Stimulated activated CD4-positive, alpha-beta T cell treated with anti-CD3 and anti-CD28 coated beads, Interleukin-15, amount 100 ng/mL, for 48 hours (primary cell): ENCODE results near the gene C16orf78.

Source experiments
- DNase-seq, 2 donors: peaks; one replicate each; pipeline ENCODE4 v3.0.0-alpha.2; 2020; ENCODE audit warnings: low read depth in 2 of 2

C16orf78 gene, protein sequence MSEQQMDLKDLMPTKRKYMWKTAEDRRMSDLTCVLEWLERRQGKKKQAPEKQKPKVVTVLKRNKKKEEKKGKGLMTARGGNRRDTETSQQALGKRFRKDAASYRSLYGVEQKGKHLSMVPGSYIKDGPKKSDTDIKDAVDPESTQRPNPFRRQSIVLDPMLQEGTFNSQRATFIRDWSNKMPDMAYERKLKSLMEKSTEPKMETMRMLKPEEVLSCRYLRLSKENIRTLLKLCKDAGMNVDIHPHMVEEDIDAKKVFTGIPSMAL

DNA sequence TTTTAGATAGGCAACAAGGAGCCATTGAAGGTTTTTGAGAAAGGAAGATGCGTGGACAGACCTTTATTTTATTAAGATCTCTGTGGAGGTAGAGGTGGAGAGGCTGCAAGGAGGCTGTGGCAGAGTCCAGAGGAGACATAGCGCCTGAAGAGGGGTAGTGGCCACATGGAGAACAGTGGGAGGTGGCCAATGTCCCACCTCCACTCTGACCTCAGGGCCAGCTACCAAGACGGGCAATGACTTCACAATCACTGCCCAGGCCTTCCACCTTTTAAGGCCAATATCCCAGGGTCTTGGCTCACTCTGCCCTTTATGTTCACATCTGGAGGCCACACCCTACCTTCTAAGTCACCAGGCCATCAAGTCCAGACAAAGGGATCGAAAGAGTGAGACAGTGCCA, at the start of gene C16orf78:
Gene C16orf78, plus strand, starts transcription at position 301 of the 400 bp plus-strand sequence. CDS start 136 bp downstream, outside the sequence.
- DNase-seq: no peak

DNA sequence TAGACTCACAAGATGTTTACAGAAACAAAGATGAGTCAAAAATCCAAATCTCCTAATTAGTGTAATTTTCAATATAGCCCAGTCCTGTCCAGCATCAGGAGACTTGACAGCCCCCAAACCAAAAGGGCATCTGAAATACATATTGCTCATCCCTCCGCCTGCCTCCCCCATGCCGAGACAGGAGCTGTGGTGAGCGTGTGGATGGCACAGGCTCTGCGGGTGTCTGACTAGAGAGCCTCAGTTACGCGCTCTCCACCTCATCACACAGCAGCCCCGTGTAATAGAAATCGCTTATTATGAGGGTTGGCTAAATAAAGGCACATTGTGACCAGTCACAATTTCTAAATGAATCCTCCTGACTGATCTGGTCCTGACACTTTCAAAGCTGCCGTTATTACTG, 48.9 kb upstream of the C16orf78 start:
- DNase-seq: no peak

DNA sequence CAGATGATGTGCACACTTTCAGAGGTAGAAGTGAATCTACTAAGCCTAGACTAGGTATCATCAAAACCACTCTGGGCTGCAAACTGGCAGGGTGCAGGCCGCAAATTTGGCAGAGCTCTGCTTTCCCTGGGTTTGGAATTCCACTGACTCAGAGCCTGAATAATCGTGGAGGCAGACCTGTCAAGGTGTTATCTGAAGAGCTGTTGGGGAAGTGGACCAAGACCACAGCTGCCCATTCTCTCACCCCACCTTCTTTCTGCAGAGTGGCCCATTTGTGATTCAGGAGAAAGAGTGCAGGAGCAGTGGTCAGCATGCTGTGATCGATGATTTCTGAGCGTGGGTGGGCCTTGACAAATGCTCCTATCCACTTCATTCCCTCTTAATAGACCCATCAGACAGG, 46.1 kb upstream of the C16orf78 start:
- no peak for DNase-seq

DNA sequence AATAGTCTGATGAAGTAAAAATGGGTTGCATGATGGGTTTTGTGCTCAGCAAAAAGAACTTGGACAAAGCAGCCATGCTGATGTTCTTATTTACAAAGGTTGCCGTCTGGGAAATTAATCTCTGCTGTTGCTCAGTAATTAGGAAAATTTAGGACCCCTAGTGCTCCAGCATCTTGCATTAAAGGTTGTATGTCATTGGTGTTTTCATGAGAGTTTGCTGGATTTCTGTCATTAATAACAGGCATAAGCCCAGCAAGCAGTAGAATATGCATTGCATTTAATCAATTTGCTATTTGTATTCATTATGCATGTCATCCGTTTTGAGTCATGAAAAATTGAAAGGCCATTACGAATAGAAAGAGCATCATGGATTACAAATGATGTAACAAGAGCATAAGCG, 45.3 kb upstream of the C16orf78 start:
- DNase-seq: no peak

DNA sequence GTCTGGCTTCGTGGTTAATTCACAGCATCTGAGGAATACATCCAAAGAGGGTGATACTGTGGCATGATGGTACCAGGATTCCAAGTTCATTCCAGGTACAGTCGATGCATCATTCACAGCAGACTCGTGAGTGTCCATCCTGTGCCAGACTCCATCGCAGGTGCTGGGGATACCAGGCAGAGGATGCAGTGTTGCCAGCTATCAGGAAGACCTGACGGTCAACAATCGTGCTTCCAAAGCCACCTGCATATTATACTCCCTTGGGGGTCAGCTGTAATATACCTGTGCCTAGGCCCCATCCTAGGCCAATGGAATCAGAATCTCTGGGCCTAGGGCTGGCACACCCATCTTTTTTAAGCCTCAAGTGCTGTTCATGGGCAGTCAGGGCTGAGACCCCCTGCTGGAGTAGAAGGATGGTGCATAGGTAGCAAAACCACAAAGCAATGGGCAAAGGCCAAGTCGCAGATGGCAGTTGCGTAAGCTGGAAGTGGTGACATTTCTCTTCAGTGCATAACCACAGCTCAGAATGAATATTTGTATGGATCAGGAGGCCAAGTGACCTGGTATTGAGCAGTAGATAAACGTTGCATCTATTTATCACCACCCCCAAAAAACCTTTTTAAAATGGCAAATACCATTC, 42.9 kb upstream of the C16orf78 start:
- DNase-seq: no peak

DNA sequence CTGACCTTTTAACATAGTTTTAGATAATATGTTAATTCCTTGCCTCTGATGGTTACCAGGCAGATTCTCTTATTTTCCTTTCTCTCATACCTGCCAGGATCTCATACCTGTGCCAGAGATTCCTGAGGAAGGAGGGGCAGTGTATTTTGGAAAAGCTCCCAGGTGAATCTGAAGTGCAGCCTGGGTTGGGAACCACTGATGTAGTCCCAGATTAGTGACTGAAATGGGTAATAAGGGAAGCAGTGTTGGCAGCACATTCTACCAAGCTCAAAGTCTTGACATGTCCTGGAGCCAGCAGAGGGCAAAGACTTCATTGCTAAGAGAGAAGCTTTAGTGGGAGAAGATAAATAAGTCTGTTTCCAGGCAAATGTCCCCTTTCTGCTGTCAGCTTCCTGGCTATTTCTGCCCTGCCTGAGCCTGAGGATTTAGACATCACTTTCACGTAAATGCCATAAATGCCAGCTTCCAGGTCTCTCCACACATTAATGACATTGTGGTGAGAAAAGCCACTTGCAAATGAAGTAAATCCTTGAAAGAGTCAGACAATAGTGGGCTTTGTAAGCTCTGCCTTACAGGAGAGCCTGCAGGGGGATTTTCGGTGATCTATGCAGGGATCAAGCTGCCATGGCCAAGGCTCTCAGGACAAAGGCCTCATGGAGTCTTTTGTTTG, 40.9 kb upstream of the C16orf78 start:
- DNase-seq: no peak

DNA sequence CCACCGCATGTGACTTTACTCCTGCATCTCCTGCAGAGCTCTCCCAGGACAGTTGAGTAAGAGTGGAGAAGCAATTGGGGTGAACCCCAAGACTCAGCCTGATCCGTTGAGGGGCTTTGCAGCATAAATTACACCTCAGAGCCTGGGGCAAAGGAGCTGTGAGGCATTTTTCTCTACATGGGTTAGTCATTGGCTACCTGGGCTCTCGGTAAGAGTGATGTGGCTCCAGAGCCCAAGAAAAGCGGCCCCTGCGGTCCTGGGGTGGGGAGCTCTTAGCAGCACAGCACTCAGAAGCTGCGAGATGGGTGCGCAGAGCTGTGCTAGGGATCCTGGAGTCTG, 40.4 kb upstream of the C16orf78 start:
- DNase-seq: no peak

DNA sequence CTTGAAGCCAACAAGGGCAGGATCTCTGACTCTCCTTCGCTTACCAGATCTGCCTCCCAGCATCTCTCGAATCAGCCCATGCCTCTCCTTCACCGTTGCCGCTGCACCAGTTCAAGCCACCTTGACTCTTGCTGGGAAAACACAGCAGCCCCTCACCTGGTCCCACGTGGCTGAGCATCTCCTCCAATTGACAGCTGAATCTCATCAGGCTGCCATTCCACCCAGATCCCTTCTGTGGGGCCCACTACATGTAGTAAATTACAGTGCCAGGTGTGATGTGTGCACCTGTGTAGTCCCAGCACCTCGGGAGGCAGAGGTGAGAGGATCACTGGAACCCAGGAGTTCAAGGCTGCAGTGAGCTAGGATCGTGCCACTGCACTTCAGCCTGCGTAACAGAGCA, 37.8 kb upstream of the C16orf78 start:
- no peak for DNase-seq

DNA sequence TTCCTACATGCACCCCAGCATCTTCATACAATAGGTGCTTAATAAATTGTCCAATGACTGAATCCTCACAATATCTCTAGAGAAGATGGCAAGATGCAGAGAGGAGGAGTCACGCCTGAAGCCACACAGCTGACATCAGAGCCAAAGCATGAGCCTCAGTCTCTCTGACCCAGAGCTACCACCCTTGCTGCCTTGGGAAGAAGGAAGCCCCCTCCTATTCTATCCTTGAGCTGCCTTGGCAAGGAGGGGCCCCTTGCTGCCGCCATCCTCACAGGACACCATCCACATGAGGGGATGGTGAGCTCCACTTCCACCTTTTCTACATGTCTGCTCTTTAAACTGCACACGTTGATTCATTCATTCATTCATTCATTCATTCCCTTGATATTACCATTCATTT, 37.0 kb upstream of the C16orf78 start:
- DNase-seq: no peak

DNA sequence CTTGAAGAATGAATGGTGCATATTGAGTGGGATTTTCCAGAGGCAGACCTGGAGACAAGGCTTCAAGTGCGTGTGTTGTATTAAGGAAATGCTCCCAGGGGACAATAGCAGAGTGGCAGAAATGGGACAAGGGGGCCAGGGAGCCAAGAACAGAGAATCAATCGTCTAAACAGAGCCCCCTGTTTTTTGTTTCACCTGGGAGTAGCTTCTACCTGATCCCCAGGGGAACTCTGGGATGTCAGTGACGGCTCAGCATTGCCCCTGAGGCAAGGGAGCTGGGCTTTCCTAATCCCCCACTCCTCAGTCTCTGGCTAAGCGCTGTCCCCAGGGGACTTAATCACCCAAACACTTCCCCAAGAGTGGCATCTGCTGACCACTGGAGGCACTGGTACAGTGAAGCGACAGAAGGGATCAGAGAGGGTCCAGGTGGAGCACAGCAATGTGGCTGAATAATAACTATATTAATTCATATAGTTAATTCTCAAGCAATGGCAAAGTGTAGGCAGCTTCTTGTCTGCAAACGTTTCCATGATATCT, 35.7 kb upstream of the C16orf78 start:
- no peak for DNase-seq

DNA sequence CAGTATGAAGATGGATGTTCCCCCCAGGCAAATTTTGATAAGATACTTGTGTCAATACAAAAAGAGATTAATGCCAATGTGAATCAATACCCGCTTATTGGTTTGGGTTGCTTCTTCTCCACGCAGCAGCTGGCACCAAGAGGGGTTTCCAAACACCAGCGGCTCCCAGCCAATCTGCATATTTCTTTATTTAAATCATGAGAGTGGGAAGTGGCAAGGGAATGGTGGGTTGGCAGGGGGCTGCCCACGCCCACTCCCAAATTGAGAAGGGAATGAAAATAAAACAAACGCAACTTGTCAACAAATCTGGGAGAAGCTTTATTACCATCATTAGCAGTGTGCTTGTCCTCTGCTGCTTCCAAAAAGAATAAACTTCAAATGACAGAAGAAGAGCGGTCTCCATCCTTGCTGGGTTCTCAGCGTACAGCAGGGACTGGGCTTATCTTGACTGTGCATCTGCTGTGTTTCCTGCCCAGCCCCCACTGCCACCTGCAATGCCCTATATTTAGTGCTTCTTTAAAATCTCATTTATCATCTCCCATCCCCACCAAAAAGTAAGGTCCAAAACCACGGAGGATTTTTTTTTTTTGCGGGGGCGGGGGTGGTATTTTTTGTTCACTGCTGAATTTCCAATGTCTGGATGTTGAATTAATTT, 34.9 kb upstream of the C16orf78 start:
- no peak for DNase-seq

DNA sequence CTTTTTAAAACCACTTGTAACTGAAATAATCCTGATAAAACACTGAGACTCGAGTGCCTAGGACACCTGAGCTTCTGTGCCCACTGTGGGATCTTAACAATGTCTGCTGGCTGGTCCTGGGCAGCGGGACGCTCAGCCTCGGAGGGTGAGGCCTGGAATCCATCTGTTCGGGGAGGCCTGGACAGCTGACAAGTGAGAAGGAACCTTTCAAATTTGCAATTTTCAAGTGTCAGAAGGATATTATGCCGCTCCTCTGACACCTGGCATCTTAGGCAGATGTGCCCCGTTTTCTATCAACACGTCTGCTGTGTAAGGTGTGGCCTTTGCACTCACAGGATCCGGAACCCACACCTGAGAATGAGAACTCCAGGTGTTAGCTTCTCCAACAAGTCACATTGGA, 33.1 kb upstream of the C16orf78 start:
- DNase-seq: no peak

DNA sequence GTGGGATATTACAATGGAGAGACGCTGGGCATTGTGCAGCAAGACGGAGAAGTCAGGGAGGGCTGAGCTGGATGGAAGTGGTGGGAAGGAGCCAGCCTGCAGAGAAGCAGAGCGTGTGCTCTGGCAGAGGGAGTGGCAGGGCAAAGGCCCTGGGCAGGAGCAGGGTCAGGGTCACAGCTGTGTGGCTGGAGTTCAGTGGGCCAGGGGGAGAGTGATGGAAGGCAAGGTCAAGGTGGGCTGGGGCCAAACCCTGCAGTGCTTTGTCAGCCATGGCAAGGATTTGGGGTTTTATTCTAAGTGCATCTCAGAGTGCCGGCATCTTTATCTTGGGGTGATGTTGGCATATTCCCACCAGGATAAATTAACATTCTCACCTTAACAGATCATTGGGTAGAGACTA, 31.9 kb upstream of the C16orf78 start:
- no peak for DNase-seq

DNA sequence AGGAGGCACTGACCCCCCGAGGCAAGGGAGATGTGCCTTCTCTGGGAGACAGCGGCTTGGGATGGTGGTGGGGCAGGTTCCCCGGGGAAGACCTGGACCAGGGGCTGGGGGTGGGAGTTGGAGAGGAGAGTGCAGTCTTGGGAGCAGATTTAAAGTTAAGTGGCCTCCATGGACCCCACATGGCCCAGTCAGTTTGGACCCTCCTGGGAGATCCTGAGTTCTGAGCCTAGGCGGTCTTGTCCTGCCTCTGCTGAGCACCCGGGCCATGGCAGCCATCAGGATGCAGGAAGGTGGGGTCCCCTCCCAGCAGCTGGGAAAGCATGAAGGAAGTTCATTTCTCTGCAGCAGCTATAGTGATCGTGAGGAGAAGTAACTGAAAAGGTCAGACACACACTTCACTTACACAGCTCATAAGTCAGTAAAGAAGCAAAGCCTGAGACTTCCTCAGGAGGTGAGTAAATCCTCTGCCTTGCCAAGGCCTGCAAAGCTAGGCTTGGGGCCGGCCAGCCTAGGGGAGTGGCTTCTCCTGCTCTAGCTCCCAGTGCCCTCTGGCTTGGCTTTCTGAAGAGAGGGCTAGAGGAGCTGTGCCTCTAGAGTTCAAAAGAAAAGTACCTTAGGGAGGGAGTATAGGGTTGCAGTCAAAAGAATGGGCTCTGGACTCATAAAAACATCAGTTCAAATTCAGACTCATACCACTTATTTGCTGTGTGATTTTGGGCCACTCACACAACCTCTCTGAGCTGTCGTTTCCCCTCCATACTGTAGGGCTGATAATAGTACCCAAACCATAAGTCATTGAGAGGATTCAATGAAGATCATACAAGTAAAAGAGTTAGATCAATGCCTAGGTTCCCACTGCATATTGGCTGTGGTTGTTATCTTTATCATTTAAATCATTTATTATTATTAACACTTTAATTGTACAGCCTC, 31.0 kb upstream of the C16orf78 start:
- DNase-seq: no peak

DNA sequence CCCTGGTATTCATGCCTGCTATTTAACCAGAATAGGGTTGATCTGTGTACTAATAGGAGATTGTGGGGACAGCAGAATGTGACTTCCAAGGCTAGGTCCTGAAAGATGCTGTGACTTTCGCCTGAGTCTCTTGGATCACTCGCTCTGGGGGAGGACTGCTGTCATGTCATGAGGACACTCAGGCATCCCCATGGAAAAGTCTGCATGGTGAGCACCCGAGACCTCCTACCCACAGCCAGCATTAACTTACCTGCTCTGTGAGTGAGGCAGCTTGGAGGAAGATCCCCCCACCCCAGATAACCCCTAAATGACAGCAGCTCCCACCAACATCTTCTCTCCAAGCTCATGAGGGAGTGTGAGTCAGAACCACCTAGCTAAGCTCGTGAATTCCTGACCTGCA, 30.3 kb upstream of the C16orf78 start:
- no peak for DNase-seq

DNA sequence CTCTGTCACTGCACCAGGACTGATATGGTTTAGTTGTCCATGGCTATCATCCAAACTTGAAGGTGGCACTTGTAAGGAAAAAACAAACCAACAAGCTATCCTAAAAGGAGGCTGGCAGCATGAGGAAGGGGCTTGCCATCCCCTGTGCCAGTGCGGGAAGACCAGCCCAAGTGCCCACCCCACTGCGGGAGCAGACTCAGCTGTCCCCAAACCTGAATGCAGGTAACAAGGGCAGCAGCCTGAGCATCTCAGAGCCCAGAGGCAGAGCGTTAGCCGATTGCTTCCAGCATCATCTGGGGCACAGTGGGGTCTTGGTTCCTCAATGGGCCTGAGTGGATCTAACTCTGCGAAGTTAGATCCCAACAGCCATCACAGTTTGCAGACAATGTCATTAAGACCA, 29.2 kb upstream of the C16orf78 start:
- no peak for DNase-seq

DNA sequence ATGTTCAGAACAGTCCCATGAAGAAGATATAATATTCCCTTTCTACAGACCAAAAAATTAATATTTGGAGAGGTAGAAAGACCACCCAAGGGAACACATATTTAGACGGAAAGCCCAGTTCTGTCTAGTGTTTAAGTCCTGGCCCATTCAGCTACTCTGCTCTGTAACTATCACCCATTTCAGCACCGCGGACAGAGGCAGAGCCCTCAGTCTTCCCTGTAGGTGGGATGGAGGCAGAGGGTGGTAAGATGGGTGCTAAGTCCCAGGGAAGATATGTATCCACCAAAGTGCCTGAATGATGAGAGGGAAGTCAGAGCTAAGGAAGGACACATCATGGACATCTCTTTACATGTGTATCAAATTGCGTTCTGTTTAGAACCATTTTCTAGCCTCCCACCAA, 27.8 kb upstream of the C16orf78 start:
- no peak for DNase-seq

DNA sequence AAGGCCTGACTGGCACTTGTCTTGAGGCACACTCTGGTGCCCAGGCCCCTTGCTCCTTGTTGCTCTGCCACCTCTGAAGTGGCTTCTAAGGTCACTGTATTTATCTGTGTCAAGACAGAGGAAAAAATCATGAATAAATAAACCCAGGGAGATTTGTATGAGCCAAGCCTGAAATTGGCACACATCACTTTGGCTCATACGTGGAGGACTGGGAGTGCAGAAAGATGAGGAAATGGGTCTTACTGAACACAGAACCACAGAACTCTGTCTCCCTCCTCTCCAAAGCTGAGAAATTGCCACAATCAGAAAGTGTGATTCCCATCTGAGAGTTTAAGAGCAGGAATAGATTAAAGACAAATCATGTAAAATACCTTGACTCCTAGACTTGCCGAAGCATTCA, 27.1 kb upstream of the C16orf78 start:
- no peak for DNase-seq

DNA sequence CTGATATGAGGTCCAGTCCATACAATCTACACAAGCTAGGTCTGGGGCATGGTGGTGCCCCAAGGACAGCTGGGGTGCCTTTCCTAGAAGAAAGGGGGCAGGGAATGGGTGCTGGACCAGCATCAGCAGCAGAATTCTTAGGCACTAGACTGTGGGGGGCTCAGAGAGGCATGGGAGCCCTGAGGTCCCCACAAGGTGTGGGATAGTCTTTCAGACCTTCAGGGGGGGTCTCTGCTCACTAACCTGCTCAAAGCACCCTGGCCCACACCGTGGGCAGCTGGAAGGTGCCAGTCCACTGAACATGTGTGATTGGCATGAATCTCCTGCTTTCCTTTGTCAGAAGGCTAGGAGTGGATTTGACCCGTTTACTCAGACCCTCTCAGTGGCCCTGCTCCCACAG, 26.1 kb upstream of the C16orf78 start:
- DNase-seq: no peak

DNA sequence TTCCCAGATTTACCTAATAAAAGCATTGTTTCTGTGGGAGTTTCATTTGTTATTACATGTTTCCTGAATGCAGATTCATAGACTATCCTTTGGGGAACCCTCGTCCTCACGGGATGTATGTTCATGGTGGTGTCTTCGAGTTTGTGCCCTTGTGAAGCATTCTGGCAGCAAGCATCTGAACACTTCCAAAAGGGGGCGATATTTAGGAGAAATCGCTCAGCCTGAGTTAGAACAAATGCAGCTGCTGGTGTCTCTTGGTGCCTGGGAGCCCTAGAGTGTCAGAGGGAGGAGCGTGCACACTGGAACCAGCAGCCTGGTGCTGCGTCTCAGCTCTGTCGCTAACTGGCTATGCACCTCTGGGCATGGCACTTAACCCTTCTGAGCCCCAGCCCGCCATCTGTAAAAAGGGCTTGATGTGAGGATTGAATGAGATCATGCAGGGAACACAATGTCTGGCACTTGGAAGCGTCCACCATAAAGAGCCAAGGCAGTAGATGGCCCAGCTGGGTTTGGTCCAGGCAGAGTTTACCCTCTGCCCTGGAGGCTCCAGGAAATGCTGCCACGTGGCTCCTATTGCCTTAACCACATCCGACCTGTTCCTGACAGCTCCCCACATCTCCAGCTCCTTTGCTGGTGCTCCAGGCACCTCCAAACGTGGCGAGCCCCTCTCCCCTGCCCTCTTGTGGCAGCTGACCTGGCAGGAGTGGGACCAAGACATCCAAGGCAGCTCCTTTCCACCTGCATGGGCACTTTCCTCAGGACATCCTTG, 25.0 kb upstream of the C16orf78 start:
- no peak for DNase-seq
